GM19328 (cell line): Measurements from ENCODE around the gene MRC1.

Experiments
- ATAC-seq: cut with Tn5 transposase; IDR thresholded peaks from one replicate; pipeline ENCODE4 v1.9.1; 2021; ENCODE audit warnings: mild to moderate bottlenecking, moderate library complexity; ENCODE audit not compliant: unreplicated experiment

Gene MRC1

GRCh38 chr10:17808971-17809841, at the start of gene MRC1:
Gene MRC1 (plus strand): TSS chr10:17809348. CDS start chr10:17809466, 118 bp downstream.
- no peak for ATAC-seq

- ATAC-seq: no peak
These were observed 45.0 kb upstream of the MRC1 start for GRCh38 chr10:17764142-17764541.

GRCh38 chr10:17765602-17766001, 43.5 kb upstream of the MRC1 start:
- no peak for ATAC-seq

GRCh38 chr10:17766731-17767130, 42.4 kb upstream of the MRC1 start:
- ATAC-seq: no peak

GRCh38 chr10:17768496-17768895, 40.7 kb upstream of the MRC1 start:
- no peak for ATAC-seq

- no peak for ATAC-seq
These were observed 40.2 kb upstream of the MRC1 start for GRCh38 chr10:17768957-17769356.

GRCh38 chr10:17771017-17771416, 38.1 kb upstream of the MRC1 start:
- no peak for ATAC-seq

GRCh38 chr10:17779784-17780183, 29.4 kb upstream of the MRC1 start:
- no peak for ATAC-seq

GRCh38 chr10:17780727-17781126, 28.4 kb upstream of the MRC1 start:
- ATAC-seq: no peak

GRCh38 chr10:17781856-17782255, 27.3 kb upstream of the MRC1 start:
- ATAC-seq: no peak

- no peak for ATAC-seq
These were observed 26.1 kb upstream of the MRC1 start for GRCh38 chr10:17782921-17783665.

GRCh38 chr10:17783751-17784150, 25.4 kb upstream of the MRC1 start:
- ATAC-seq: no peak

GRCh38 chr10:17784688-17785087, 24.5 kb upstream of the MRC1 start:
- ATAC-seq: no peak

- ATAC-seq: no peak
These were observed 23.7 kb upstream of the MRC1 start for GRCh38 chr10:17785276-17785930.

GRCh38 chr10:17787087-17787961, 21.8 kb upstream of the MRC1 start:
- ATAC-seq: no peak

- ATAC-seq: no peak
These were observed 20.5 kb upstream of the MRC1 start for GRCh38 chr10:17788646-17789045.

- ATAC-seq: no peak
These were observed 19.8 kb upstream of the MRC1 start for GRCh38 chr10:17789396-17789795.

GRCh38 chr10:17790651-17791050, 18.5 kb upstream of the MRC1 start:
- no peak for ATAC-seq

- ATAC-seq: no peak
These were observed 16.2 kb upstream of the MRC1 start for GRCh38 chr10:17792991-17793390.

- no peak for ATAC-seq
These were observed 15.1 kb upstream of the MRC1 start for GRCh38 chr10:17793823-17794644.
